SK-N-SH (cell line): Measurements from ENCODE around the gene PI4K2B.

Experiments used
- EP300 ChIP-seq, 2 experiments: IDR thresholded peaks; 2 replicates each; pipeline versions ENCODE4 v1.4.0 to v1.6.1; 2012; ENCODE audit warnings: borderline replicate concordance in 1 of 2, low read depth in 1 of 2, low read length in 1 of 2
- FOSL2 ChIP-seq: IDR thresholded peaks from 2 replicates; pipeline ENCODE4 v1.4.0; 2012; ENCODE audit warnings: low read depth, mild to moderate bottlenecking, moderate library complexity, borderline replicate concordance
- FOXM1 ChIP-seq: IDR thresholded peaks from 2 replicates; pipeline ENCODE4 v1.4.0; 2012; ENCODE audit warnings: low read depth, mild to moderate bottlenecking
- MXI1 ChIP-seq: IDR thresholded peaks from 2 replicates; pipeline ENCODE4 v1.6.1; 2012; ENCODE audit warnings: mild to moderate bottlenecking, low read depth, low read length, improper control_type of control experiment
- NFIC ChIP-seq: IDR thresholded peaks from 2 replicates; pipeline ENCODE4 v1.4.0; 2012; ENCODE audit warnings: borderline replicate concordance
- POLR2AphosphoS5 ChIP-seq: IDR thresholded peaks from 2 replicates; pipeline ENCODE4 v1.6.1; 2012; ENCODE audit warnings: low read depth, low read length
- USF1 ChIP-seq: IDR thresholded peaks from 2 replicates; pipeline ENCODE4 v1.4.0; 2012; ENCODE audit warnings: low read depth, borderline replicate concordance
- TF ChIP-seq, protein P1 (sequence below): IDR thresholded peaks from 2 replicates; pipeline ENCODE4 v1.4.0; 2012; ENCODE audit warnings: low read depth
- TF ChIP-seq, protein P2 (sequence below): fragments of 200-600 bp; sonication (generic); IDR thresholded peaks from 2 replicates; pipeline ENCODE4 v1.6.1; 2017; ENCODE audit warnings: antibody characterized with exemption, mild to moderate bottlenecking, moderate library complexity
- TF ChIP-seq, protein P3 (sequence below): IDR thresholded peaks from 2 replicates; pipeline ENCODE4; 2012

- no peak for TF ChIP-seq FOXM1
- TF ChIP-seq, protein P1, sequence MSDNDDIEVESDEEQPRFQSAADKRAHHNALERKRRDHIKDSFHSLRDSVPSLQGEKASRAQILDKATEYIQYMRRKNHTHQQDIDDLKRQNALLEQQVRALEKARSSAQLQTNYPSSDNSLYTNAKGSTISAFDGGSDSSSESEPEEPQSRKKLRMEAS = no peak
- TF ChIP-seq, protein P2, sequence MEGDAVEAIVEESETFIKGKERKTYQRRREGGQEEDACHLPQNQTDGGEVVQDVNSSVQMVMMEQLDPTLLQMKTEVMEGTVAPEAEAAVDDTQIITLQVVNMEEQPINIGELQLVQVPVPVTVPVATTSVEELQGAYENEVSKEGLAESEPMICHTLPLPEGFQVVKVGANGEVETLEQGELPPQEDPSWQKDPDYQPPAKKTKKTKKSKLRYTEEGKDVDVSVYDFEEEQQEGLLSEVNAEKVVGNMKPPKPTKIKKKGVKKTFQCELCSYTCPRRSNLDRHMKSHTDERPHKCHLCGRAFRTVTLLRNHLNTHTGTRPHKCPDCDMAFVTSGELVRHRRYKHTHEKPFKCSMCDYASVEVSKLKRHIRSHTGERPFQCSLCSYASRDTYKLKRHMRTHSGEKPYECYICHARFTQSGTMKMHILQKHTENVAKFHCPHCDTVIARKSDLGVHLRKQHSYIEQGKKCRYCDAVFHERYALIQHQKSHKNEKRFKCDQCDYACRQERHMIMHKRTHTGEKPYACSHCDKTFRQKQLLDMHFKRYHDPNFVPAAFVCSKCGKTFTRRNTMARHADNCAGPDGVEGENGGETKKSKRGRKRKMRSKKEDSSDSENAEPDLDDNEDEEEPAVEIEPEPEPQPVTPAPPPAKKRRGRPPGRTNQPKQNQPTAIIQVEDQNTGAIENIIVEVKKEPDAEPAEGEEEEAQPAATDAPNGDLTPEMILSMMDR = no peak
- TF ChIP-seq EP300 (IDR thresholded peaks at IDR 0.05; ENCODE audit: borderline replicate concordance in 1 of 2, low read depth in 1 of 2, low read length in 1 of 2) = no peak
- no peak for TF ChIP-seq MXI1
- TF ChIP-seq, protein P3, sequence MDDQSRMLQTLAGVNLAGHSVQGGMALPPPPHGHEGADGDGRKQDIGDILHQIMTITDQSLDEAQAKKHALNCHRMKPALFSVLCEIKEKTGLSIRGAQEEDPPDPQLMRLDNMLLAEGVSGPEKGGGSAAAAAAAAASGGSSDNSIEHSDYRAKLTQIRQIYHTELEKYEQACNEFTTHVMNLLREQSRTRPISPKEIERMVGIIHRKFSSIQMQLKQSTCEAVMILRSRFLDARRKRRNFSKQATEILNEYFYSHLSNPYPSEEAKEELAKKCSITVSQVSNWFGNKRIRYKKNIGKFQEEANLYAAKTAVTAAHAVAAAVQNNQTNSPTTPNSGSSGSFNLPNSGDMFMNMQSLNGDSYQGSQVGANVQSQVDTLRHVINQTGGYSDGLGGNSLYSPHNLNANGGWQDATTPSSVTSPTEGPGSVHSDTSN = no peak
- TF ChIP-seq FOSL2 = no peak
- no peak for TF ChIP-seq POLR2AphosphoS5
- TF ChIP-seq USF1 = no peak
- TF ChIP-seq NFIC = no peak
Measured at GRCh38 chr4:25291158-25291733, 57.4 kb downstream of the PI4K2B start.
